DND-41 (cell line): ENCODE data around the gene TBC1D17.

Source experiments
- ATAC-seq: fragments of 200-7000 bp; cut with Tn5 transposase; 3 replicates; pipeline ENCODE4 v1.9.1; 2021; ENCODE audit warnings: low read depth; ENCODE audit not compliant: insufficient read depth
- DNase-seq: peaks from one replicate; pipeline ENCODE4 v3.0.0-alpha.2; 2020
- H2AFZ ChIP-seq: 2 replicates; pipeline ENCODE4 v1.6.0; 2012; ENCODE audit warnings: low read depth, low read length
- H3K27ac ChIP-seq: 2 replicates; pipeline ENCODE4 v1.5.1; 2012; ENCODE audit warnings: low read length, inconsistent platforms
- H3K27me3 ChIP-seq: fragments of 200-600 bp; sonication (generic); 2 replicates; pipeline ENCODE4 v1.6.0; 2012; ENCODE audit warnings: low read length, mild to moderate bottlenecking, inconsistent platforms; ENCODE audit not compliant: insufficient read depth, poor library complexity
- H3K36me3 ChIP-seq: 2 replicates; pipeline ENCODE4 v1.5.1; 2012; ENCODE audit warnings: low read length, inconsistent platforms; ENCODE audit not compliant: insufficient read depth
- H3K4me1 ChIP-seq: 2 replicates; pipeline ENCODE4 v1.5.1; 2012; ENCODE audit warnings: mild to moderate bottlenecking, low read length; ENCODE audit not compliant: insufficient read depth
- H3K4me2 ChIP-seq: 2 replicates; pipeline ENCODE4 v1.6.0; 2012; ENCODE audit warnings: mild to moderate bottlenecking, moderate library complexity, low read length, inconsistent platforms; ENCODE audit not compliant: insufficient read depth
- H3K4me3 ChIP-seq, 2 experiments: fragments of 200-600 bp in 1 of 2; shearing (Covaris generic) in 1 of 2; 2 replicates each; pipeline ENCODE4 v1.5.1; 2012 to 2016; ENCODE audit warnings: inconsistent platforms in 2 of 2, low read length in 2 of 2, mild to moderate bottlenecking in 2 of 2, low read depth in 1 of 2, moderate library complexity in 1 of 2
- H3K79me2 ChIP-seq: 2 replicates; pipeline ENCODE4 v1.6.0; 2012; ENCODE audit warnings: low read length, inconsistent platforms; ENCODE audit not compliant: insufficient read depth
- H3K9ac ChIP-seq: 2 replicates; pipeline ENCODE4 v1.6.0; 2012; ENCODE audit warnings: low read depth, mild to moderate bottlenecking, inconsistent platforms, low read length, moderate library complexity
- H3K9me3 ChIP-seq: 2 replicates; pipeline ENCODE4 v1.5.1; 2012; ENCODE audit warnings: low read length, moderate library complexity, mild to moderate bottlenecking, inconsistent platforms; ENCODE audit not compliant: insufficient read depth, severe bottlenecking
- H4K20me1 ChIP-seq: 2 replicates; pipeline ENCODE4 v1.6.0; 2012; ENCODE audit warnings: low read length; ENCODE audit not compliant: insufficient read depth
- CTCF ChIP-seq: IDR thresholded peaks from 2 replicates; pipeline ENCODE4 v1.5.1; 2012; ENCODE audit warnings: borderline replicate concordance, low read length, moderate library complexity, mild to moderate bottlenecking; ENCODE audit not compliant: poor library complexity, severe bottlenecking; ENCODE audit errors: extremely low read depth
- EZH2 ChIP-seq: IDR thresholded peaks from 3 replicates; pipeline ENCODE4 v1.6.1; 2012; ENCODE audit warnings: borderline replicate concordance, low read depth, mild to moderate bottlenecking, moderate library complexity, low read length, inconsistent platforms; ENCODE audit not compliant: severe bottlenecking

TBC1D17 gene

DNA sequence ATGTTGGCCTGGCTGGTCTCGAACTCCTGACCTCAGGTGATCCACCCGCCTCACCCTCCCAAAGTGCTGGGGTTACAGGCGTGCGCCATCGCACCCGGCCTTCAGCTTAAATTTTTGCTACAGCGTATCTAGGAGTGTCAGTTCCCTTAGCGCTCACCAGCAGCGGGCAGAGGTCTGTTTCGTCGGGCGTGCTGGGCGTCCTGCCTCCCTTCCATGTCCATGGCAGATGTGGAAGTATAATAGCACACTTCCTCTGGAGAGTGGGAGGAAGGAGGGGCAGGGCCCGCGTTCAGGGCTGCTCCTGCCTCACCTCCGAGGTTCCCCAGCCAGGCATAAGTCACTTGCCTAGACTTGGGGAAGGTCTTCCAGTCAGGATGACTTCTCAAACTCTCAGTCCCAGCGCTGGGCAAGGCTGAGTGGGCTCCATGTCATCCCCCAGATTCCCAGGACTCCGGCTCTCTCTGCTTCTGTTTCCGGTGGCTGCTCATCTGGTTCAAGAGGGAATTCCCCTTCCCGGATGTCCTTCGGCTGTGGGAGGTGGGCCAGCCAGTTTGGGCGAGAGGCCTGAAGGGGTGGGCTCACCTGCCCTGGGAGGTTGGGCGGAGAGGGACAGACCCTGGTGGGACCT is 9.6 kb downstream of the TBC1D17 start:
- TF ChIP-seq CTCF: no peak
- no peak for TF ChIP-seq EZH2
- H4K20me1 ChIP-seq: no peaks in the 10 kb centered on the region; the same call in 1 of the 2 replicates
- H3K9me3 ChIP-seq: no peaks in the 10 kb centered on the region
- no peak for ATAC-seq
- H3K9ac ChIP-seq: no peak overlapping the region
- no peak overlapping the region for H3K4me3 ChIP-seq
- H3K27ac ChIP-seq: no peak overlapping the region
- no peak overlapping the region for H2AFZ ChIP-seq
- no peak for DNase-seq
- H3K27me3 ChIP-seq: no peaks in the 10 kb centered on the region
- peaks cover 31% of the 10 kb centered on the region for H3K36me3 ChIP-seq
- no peak overlapping the region for H3K4me2 ChIP-seq
- no peaks in the 10 kb centered on the region for H3K79me2 ChIP-seq
- no peaks in the 10 kb centered on the region for H3K4me1 ChIP-seq

DNA sequence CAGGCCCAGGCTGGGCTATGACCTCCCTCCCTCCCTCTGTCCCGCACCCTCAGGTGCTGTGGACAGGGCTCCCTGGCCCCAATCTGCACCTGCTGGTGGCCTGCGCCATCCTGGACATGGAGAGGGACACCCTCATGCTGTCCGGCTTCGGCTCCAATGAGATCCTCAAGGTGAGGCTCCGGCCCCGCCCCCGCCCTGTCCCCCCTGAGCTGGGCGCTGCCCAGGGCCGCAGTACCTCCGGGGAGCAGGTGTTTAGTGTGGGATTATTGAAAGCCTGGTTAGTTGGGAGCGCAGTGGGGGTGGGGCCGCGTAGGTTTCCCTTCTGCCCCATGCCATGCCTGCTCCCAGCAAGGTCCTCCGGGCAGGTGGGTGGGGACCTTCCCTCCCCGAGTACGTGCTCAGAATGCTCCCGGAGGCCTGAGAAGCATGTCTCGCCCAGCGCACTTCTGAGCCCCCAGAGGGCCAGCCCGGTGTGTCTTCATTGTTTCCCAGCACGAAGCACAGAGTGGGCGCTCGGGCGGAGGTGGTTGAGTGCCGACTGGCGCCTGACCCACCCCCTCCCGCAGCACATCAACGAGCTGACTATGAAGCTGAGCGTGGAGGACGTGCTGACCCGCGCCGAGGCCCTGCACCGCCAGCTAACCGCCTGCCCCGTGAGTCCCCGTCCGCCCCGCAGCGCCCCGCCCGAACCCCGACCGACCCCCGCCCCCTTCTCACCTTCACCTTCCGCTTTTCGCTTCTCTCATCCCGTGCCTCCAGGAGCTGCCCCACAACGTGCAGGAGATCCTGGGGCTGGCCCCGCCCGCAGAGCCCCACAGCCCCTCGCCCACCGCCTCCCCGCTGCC is 10.4 kb downstream of the TBC1D17 start:
- Histone ChIP-seq H2AFZ (no peak overlapping the region), H4K20me1 (no peaks in the 10 kb centered on the region; the same call in 1 of the 2 replicates), H3K79me2 (no peaks in the 10 kb centered on the region), H3K27me3 (no peaks in the 10 kb centered on the region), H3K36me3 (peaks cover 23% of the 10 kb centered on the region), H3K4me1 (no peaks in the 10 kb centered on the region), H3K4me2 (no peak overlapping the region), H3K9ac (no peak overlapping the region), H3K4me3 (no peak overlapping the region), H3K9me3 (no peaks in the 10 kb centered on the region), H3K27ac (no peak overlapping the region)
- ATAC-seq: no peak
- no peak for TF ChIP-seq CTCF
- TF ChIP-seq EZH2: no peak
- no peak for DNase-seq

GRCh38 chr19:49888510-49888824 is 11.0 kb downstream of the TBC1D17 start:
- H4K20me1 ChIP-seq: no peaks in the 10 kb centered on the region; the same call in 1 of the 2 replicates
- no peaks in the 10 kb centered on the region for H3K9me3 ChIP-seq
- H3K4me3 ChIP-seq: no peak overlapping the region
- no peaks in the 10 kb centered on the region for H3K4me1 ChIP-seq
- peaks cover 18% of the 10 kb centered on the region for H3K36me3 ChIP-seq
- no peaks in the 10 kb centered on the region for H3K79me2 ChIP-seq
- no peak overlapping the region for H3K9ac ChIP-seq
- TF ChIP-seq EZH2: no peak
- no peak for TF ChIP-seq CTCF
- no peaks in the 10 kb centered on the region for H3K27me3 ChIP-seq
- DNase-seq: no peak
- H3K27ac ChIP-seq: no peak overlapping the region
- ATAC-seq: no peak
- no peak overlapping the region for H2AFZ ChIP-seq
- no peak overlapping the region for H3K4me2 ChIP-seq
